ENCODE measurements around the gene PDPN.

Gene PDPN

DNA sequence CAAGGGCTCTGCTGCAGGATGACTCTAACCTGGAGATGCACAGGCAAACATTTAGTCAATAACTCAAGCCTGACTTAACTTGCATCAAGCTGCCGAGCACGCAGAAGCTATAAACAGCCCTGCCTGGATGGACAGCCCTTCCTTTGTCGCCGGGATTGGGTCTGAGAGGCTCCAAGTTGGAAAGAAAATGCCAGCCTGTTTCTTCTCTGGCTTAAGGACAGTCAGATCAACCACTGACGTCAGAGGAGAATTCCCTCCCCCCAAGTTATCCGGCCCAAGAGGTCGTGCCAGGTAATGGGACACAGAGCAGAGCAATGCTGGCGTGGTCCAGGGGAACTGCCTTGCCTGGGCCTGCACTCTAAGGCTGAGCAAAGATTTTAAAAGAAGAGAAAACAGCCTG, 42.8 kb upstream of the PDPN start:
- TF ChIP-seq, protein P1, sequence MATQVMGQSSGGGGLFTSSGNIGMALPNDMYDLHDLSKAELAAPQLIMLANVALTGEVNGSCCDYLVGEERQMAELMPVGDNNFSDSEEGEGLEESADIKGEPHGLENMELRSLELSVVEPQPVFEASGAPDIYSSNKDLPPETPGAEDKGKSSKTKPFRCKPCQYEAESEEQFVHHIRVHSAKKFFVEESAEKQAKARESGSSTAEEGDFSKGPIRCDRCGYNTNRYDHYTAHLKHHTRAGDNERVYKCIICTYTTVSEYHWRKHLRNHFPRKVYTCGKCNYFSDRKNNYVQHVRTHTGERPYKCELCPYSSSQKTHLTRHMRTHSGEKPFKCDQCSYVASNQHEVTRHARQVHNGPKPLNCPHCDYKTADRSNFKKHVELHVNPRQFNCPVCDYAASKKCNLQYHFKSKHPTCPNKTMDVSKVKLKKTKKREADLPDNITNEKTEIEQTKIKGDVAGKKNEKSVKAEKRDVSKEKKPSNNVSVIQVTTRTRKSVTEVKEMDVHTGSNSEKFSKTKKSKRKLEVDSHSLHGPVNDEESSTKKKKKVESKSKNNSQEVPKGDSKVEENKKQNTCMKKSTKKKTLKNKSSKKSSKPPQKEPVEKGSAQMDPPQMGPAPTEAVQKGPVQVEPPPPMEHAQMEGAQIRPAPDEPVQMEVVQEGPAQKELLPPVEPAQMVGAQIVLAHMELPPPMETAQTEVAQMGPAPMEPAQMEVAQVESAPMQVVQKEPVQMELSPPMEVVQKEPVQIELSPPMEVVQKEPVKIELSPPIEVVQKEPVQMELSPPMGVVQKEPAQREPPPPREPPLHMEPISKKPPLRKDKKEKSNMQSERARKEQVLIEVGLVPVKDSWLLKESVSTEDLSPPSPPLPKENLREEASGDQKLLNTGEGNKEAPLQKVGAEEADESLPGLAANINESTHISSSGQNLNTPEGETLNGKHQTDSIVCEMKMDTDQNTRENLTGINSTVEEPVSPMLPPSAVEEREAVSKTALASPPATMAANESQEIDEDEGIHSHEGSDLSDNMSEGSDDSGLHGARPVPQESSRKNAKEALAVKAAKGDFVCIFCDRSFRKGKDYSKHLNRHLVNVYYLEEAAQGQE (IDR thresholded peaks at IDR 0.05; ENCODE audit: insufficient read depth in 1 of 2, low read depth in 2 of 2, low read length in 2 of 2) = no peak
- TF ChIP-seq FOXP2 (optimal IDR thresholded peaks at IDR 0.05; ENCODE audit: borderline replicate concordance, extremely low read depth, extremely low read length, insufficient read depth) = no peak
- TF ChIP-seq TAF1 (IDR thresholded peaks at IDR 0.05; ENCODE audit: borderline replicate concordance, insufficient read depth, low read length) = no peak
- TF ChIP-seq POLR2AphosphoS5 (IDR thresholded peaks at IDR 0.05; ENCODE audit: low read depth, low read length) = no peak
- no peak for TF ChIP-seq SIN3A (IDR thresholded peaks at IDR 0.05; ENCODE audit: borderline replicate concordance, insufficient read depth, low read length)

DNA sequence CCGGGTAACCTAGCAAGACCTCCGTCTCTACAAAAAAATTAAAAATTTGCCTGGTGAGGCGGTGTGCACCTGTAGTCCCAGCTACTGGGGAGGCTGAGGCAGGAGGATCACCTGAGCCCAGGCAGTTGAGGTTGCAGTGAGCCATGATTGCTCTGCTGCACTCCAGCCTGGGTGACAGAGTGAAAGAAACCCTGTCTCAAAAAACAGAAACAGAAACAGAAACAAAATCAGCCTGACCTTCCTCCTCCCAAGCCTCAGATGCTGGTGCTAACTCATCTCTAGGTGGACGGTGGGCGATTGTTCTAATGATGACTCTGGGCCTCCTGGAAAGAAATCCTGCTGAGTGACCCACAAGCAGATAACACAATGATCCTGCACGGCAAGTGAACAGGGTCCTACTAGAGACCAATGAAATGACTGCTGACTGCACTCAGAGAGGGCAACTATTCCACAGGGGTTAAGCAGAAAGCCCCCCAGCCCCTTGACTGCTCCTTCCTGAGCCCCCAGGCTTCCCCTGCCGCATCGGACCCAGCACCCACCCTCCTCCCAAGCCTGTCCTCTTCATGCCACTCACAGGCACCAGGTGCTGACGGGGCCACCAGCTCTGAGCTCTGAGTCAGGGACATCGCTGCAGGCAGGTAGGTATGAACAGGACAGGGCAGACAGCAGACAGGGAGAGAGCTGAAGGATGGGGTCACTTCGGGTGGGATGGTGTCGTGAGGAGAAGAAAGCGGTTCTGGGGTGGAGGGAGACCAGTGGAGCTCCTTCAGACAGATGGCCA, 42.0 kb upstream of the PDPN start:
- TF ChIP-seq POLR2AphosphoS5 (IDR thresholded peaks at IDR 0.05; ENCODE audit: low read depth, low read length) (no peak), SIN3A (IDR thresholded peaks at IDR 0.05; ENCODE audit: borderline replicate concordance, insufficient read depth, low read length) (no peak), TAF1 (IDR thresholded peaks at IDR 0.05; ENCODE audit: borderline replicate concordance, insufficient read depth, low read length) (no peak), FOXP2 (optimal IDR thresholded peaks at IDR 0.05; ENCODE audit: borderline replicate concordance, extremely low read depth, extremely low read length, insufficient read depth) (no peak)
- TF ChIP-seq, protein P1 (IDR thresholded peaks at IDR 0.05; ENCODE audit: insufficient read depth in 1 of 2, low read depth in 2 of 2, low read length in 2 of 2) = no peak

DNA sequence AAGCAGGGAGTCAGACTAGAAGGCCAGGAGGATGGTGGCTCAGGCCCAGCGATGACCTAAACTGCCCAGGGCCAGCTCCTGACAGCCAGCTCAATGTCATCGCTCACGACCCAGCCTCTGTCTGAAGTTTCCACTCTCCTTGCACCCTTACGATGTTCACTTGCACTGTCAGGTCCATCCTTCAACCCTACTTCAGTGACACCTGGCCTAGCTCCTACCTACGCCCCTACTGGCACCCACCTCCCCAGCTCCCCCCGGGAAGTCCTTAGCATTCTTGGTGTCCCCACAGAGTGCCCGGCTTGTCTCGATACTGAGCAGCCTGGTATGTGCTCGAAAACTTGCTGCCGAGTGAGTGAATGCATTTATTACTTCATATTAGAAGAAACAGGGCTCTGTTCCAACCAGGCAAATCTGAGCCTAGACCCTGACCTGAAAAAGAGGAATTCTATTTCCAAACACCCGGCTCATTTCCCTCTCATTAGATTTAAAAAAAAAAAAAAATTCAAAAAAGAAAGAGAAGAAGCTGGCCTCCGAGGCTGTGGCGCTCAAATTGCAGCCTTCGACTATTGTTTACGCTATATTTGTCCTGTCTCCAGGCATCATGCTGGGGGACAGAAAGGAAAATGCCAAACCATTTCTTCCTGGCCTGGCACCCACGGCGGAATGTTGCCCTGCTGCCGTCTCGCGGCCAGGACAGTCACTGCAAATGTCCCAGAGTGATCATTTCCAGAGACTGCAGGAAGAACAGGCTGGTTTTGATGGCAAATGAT, 40.0 kb upstream of the PDPN start:
- no peak for TF ChIP-seq SIN3A (IDR thresholded peaks at IDR 0.05; ENCODE audit: borderline replicate concordance, insufficient read depth, low read length)
- no peak for TF ChIP-seq TAF1 (IDR thresholded peaks at IDR 0.05; ENCODE audit: borderline replicate concordance, insufficient read depth, low read length)
- TF ChIP-seq, protein P1 (IDR thresholded peaks at IDR 0.05; ENCODE audit: insufficient read depth in 1 of 2, low read depth in 2 of 2, low read length in 2 of 2) = no peak
- TF ChIP-seq POLR2AphosphoS5 (IDR thresholded peaks at IDR 0.05; ENCODE audit: low read depth, low read length) = no peak
- TF ChIP-seq FOXP2 (optimal IDR thresholded peaks at IDR 0.05; ENCODE audit: borderline replicate concordance, extremely low read depth, extremely low read length, insufficient read depth) = no peak

DNA sequence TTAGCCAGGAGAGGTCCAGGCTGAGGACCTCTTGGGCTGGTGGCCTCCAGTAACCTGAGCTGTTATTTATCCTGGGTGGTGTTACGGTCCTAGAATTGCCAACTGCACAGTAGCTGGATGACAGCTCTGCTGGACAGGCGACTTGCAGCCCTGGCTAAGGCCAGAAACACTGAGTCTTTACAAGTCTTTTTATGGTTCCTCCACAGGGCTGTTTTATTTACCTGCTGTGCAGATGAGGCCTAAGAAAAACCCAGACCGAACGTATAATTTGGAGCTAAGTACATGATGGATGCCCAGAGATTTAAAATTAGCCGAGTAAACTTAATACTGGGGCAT, 39.4 kb upstream of the PDPN start:
- no peak for TF ChIP-seq TAF1 (IDR thresholded peaks at IDR 0.05; ENCODE audit: borderline replicate concordance, insufficient read depth, low read length)
- TF ChIP-seq FOXP2 (optimal IDR thresholded peaks at IDR 0.05; ENCODE audit: borderline replicate concordance, extremely low read depth, extremely low read length, insufficient read depth) = no peak
- TF ChIP-seq, protein P1 (IDR thresholded peaks at IDR 0.05; ENCODE audit: insufficient read depth in 1 of 2, low read depth in 2 of 2, low read length in 2 of 2) = no peak
- no peak for TF ChIP-seq POLR2AphosphoS5 (IDR thresholded peaks at IDR 0.05; ENCODE audit: low read depth, low read length)
- TF ChIP-seq SIN3A (IDR thresholded peaks at IDR 0.05; ENCODE audit: borderline replicate concordance, insufficient read depth, low read length) = no peak
